HG03139 (cell line): ENCODE results near the gene SCGB1C1.

Source experiments
- ATAC-seq: cut with Tn5 transposase; IDR thresholded peaks from one replicate; pipeline ENCODE4 v1.9.1; 2021; ENCODE audit not compliant: unreplicated experiment

SCGB1C1 gene

DNA sequence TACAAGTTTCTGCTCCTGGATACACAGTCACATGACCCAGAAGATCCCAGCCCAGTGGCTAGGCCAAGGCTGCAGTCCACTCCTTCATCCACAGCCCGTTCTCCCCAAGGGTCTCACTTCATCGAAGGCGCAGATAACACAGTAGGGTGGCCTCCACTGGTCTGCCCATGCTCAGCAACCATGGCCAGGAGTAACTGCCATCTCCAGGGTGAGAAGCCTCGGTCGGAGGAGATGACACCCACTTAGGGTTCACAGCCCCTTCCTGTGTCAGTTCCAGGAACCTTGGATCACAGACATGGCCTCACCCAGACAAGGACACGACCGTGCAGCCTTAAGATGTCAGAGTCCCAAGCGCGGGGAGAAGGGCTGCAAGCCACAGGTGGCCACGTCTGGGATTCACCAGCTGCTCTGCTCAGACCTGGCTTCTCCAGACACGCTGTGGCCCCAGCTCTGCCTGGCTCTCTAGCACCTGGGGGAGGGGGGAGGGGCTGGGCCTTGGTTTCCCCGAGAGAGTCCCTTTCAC lies 11.8 kb downstream of the SCGB1C1 start:
- ATAC-seq: no peak

DNA sequence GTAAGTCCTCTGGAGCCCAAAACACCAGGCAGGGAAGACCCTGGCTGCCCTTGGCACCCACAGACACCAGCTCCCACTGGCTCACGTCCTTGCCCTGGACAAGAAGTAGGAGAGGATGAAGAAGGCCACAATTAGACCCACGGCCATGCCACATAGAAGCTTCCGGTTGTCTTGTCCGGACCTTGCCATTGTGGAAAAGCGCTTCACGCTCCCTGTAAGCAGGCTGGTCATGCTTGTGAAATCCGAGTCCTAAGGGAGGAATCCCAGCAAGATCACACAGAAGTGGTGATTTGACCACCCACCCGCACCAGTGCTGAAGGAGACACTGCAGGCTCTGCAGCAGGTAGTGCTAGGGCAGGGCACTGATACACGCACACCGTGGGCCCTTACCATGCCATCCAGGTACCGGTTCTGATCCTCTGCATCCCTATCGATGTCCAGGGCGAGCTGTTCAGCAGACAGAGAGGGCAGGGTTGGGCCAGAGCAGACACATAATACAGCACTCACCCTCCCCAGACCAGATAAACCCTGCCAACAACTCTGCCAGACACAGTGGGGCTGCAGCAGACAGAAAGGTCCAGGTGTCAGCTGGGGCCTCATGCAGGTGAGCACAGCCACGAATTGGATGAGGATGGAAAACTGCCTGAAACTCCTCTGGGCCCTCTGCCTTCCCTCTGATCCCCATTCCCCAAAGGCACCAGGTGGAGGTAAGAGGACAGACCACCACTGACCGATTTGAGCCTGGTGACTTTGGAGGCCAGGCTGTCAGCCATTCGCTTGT lies 12.5 kb downstream of the SCGB1C1 start:
- ATAC-seq: no peak

DNA sequence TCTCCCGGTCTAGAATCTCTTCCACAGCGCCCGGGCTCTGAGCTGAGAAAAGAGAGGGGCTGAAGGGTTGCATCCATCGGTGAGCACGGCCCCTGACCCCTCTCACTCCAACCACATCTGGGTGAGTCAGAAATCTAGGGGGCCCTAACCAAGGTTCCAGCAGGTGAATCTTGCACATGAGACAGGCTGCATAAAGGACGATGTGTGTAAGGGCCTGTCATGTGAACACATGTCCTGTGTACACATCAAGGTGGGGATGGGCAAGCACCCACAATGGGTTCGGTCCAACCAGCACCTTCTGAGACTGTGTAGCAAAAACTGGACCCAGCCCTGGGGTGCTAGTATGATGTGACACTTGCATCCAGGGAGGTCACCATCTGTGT lies 13.1 kb downstream of the SCGB1C1 start:
- no peak for ATAC-seq

GRCh38 chr11:206526-207207 lies 13.8 kb downstream of the SCGB1C1 start:
- peak; percentile 7 for ATAC-seq

GRCh38 chr11:207208-207862 lies 14.5 kb downstream of the SCGB1C1 start, which contains the start of the genes BET1L and RIC8A:
Gene BET1L (minus strand): TSS chr11:207399. CDS start chr11:207321, 78 bp downstream.
Gene RIC8A (plus strand): TSS chr11:207708. CDS start chr11:208855, 1,147 bp downstream.
- peak; percentile 72 for ATAC-seq

DNA sequence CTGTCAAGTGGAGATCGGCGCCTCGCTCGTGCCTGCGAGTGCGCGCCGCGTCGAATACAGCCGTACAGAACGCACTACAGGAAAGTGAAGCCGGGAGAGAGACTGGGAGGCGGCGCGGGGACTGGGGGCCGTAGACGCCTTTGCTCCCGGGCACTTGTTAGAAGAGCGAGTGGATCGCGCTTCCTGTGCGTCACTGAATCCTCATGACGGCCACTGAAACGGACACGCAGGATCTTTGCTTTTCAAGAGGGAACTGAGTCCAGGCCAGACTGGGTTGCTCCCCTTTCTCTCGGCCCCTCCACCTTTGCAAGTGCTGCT lies 14.9 kb downstream of the SCGB1C1 start:
- peak; percentile 11 for ATAC-seq

GRCh38 chr11:208181-208916 lies 15.5 kb downstream of the SCGB1C1 start:
- ATAC-seq: no peak

DNA sequence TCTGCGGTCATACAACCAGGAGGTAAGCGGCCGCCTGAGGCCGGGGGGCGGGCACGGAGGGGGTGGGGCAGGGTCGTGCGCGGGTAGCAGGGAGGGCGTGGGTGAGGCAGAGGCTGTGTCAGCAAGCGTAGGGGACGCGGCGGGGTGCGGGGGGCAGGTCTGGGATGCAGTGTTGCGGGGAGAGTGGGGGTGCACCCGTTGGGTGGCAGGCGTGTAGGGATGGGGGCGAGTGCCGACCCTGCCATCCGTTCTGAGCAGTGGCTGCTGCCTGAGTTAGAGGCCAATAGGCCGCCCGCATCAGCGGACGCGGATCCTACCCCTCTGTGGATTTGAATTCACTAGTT lies 16.0 kb downstream of the SCGB1C1 start:
- no peak for ATAC-seq

DNA sequence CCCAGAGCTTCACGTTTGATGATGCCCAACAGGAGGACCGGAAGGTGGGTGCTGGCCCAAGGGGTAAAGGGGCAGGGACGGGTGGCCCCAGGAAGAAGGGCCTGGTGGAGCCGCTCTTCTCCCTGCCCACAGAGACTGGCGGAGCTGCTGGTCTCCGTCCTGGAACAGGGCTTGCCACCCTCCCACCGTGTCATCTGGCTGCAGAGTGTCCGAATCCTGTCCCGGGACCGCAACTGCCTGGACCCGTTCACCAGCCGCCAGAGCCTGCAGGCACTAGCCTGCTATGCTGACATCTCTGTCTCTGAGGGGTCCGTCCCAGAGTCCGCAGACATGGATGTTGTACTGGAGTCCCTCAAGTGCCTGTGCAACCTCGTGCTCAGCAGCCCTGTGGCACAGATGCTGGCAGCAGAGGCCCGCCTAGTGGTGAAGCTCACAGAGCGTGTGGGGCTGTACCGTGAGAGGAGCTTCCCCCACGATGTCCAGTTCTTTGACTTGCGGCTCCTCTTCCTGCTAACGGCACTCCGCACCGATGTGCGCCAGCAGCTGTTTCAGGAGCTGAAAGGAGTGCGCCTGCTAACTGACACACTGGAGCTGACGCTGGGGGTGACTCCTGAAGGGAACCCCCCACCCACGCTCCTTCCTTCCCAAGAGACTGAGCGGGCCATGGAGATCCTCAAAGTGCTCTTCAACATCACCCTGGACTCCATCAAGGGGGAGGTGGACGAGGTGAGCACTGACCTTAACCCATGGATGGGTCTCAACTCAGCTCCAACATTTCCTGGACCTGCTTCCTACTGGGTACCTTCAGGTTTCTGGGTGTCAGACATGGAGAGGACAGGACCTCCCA lies 16.6 kb downstream of the SCGB1C1 start:
- no peak for ATAC-seq

- ATAC-seq: no peak
Observed at GRCh38 chr11:210122-210802, 17.4 kb downstream of the SCGB1C1 start.

GRCh38 chr11:210803-211180 lies 17.9 kb downstream of the SCGB1C1 start:
- no peak for ATAC-seq

DNA sequence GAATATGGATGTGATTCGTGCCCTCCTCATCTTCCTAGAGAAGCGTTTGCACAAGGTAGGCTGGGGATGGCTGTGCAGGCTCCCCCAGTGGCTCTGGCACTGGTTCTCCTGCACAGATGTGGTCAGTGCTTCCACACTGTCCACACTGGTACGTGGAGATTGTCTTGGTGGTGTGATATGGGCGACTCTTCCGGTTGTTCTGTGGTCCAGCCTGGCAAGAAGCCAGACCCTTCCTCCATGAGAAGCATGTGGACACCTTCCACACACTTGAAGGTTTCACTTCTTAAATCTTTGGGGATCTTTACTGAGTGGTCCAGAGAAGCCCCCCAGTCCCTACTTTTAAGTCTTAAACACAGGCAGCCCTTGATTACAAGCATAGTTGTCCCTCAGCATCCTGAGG lies 18.4 kb downstream of the SCGB1C1 start:
- no peak for ATAC-seq

DNA sequence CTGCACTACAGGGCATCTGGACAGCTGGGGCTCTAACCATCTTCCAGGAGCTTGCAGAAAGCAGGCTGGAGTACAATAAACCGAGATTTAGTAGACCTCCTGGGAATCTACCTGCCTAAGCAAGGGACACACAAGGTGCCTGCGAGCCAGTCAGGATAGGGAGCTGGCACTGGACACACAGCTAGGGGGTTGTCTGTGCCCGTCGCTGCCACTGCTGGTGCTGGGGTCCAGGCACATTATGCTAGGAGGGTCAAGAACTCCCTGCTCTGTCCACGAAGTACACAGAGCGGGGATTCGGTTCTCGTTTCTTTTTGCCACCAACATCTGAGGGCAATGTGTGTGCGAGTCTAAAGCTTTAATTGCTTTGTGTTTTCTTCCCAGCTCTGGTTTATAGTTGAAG lies 18.9 kb downstream of the SCGB1C1 start:
- ATAC-seq: no peak

DNA sequence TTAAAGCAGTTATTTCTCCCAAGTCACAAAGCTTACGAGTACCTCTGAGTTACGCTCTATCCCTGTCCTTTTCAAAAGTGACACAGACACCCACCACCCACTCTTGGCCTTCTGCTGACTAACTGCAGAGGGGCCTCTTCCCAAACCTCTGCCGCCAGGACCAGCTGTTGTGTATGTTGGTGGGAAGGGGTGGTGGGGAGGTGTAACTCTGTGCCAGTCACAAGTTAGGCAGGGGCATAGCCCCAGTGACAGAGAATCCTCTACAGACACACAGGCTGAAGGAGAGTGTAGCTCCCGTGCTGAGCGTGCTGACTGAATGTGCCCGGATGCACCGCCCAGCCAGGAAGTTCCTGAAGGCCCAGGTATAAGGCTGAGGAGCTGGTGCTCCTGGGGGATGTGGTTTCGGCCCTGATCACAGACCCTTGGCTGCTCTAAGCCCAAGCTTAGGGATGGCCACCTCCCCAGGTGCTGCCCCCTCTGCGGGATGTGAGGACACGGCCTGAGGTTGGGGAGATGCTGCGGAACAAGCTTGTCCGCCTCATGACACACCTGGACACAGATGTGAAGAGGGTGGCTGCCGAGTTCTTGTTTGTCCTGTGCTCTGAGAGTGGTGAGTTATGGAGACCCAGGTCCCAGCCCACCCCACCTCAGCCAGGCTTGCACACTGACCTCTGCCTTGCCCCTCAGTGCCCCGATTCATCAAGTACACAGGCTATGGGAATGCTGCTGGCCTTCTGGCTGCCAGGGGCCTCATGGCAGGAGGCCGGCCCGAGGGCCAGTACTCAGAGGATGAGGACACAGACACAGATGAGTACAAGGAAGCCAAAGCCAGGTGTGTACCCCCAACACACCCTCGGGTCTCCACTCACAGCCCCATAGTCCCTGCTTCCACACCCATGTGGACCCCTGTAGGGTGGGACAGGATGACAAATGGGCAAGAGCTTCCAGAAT lies 19.5 kb downstream of the SCGB1C1 start:
- no peak for ATAC-seq

DNA sequence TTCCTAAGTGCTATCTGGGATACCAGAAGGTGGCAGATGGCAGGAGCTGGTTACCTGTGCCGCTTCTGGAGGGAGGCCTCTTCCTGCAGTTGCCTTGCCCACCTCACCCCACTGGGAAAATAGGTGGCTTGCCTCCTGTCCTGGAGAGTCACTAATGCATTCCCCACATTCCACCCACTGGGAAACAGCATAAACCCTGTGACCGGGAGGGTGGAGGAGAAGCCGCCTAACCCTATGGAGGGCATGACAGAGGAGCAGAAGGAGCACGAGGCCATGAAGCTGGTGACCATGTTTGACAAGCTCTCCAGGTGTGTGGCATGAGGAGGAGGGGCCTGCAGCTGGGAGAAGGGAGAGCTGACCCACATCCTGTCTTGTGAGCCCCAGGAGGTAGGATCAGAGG lies 20.2 kb downstream of the SCGB1C1 start:
- no peak for ATAC-seq

GRCh38 chr11:214083-214482 lies 21.2 kb downstream of the SCGB1C1 start:
- ATAC-seq: no peak

GRCh38 chr11:215581-216037 lies 22.7 kb downstream of the SCGB1C1 start:
- ATAC-seq: no peak

DNA sequence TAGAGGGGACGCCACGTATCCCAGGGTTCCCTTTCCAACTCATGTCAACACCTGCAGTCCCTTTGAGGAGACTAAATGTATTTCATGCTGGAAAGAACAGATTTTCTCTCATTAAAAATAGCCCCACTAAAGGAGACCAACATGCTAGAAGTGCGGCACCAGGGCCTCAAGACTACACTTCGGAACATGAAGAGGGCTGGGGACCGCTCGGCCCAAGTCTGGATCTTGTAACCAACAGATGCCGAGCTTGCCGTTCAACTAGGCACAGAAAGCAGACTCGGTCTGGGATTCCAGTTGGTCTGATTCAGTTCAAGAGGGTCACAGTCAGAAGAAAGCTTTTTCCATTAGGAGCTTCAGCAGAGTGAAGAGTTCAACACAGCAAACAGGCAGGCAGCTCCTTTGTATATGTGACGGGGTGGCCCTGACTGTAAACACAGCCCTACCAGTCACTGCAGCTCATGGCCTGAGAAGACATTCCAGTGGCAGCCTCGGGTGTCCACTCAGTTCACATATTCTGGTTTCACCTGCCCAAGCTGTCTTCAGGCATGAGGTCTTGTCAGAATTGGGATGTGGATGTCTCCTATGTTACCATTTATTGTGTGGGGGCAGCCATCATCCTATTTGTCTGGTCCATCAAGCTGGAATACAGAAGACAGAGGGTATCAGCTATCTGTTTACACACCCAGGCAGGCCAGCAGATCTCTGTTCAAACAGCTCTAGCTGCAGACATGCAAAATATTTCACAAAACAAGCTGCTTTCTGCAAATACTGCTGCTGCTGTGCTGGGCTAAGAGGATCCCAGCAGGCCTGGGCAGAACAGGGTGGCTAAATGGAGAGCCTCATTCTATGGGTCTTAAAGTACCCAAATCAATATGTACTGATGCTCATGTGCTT lies 23.4 kb downstream of the SCGB1C1 start:
- ATAC-seq: no peak
